Ovary (tissue), 9 donors: Measurements from ENCODE around the gene BAIAP2L1. TPM values are rescaled to one million over a fixed set of nuclear protein-coding genes. Genes with fewer than 3 reads are reported as not detected.
"Not testable (repeated sequence)": the region's sequence is repeated elsewhere in the genome, so short reads cannot be mapped to it uniquely, and the experiment has no call there.

Experiments used
- DNase-seq, 5 donors: peaks; one replicate each; pipeline ENCODE4 v3.0.0-alpha.2; 2019 to 2020
- H3K27ac ChIP-seq, 2 donors: fragments of 200-600 bp; one replicate each; pipeline versions ENCODE4 v1.5.1 to v1.8.0; 2019 to 2022
- H3K27me3 ChIP-seq: fragments of 200-600 bp; one replicate; pipeline ENCODE4 v1.8.0; 2022
- H3K36me3 ChIP-seq: fragments of 200-600 bp; sonication (generic); one replicate; pipeline ENCODE4 v1.5.1; 2019
- H3K4me1 ChIP-seq: one replicate; pipeline ENCODE4 v1.8.1; 2013; ENCODE audit warnings: mild to moderate bottlenecking, moderate library complexity; ENCODE audit not compliant: insufficient read depth
- H3K4me3 ChIP-seq: fragments of 200-600 bp; sonication (generic); one replicate; pipeline ENCODE4 v1.5.1; 2017
- H3K9me3 ChIP-seq, 2 donors: fragments of 200-600 bp in 1 of 2; sonication (generic) in 1 of 2; one replicate each; pipeline versions ENCODE4 v1.5.1 to v1.8.1; 2013 to 2019; ENCODE audit warnings: mild to moderate bottlenecking in 1 of 2, moderate library complexity in 1 of 2
- EP300 ChIP-seq: sonication (generic); formaldehyde crosslinking; IDR thresholded peaks from one replicate; pipeline ENCODE4 v1.6.1; 2017; ENCODE audit warnings: antibody characterized with exemption
- POLR2A ChIP-seq: fragments of 450-650 bp; IDR thresholded peaks from one replicate; pipeline ENCODE4 v1.6.1; 2017; ENCODE audit warnings: antibody characterized with exemption, mild to moderate bottlenecking, moderate library complexity
- WGBS, 3 donors: extraction: QIAGEN DNeasy Blood & Tissue Kit in 1 of 3; methylation state at CpG; one replicate each; pipeline versions ENCODE4 v1.1.5 to v1.1.7; 2013 to 2017; 5-methylcytosine and 5-hydroxymethylcytosine counted together
- intact Hi-C, 4 donors: fragments of 100-400 bp; cut with DNase I; formaldehyde crosslinking; loops; one replicate each; pipeline versions ENCODE4 v1.11.0 to v1.15.1; 2022 to 2023
- polyA plus RNA-seq, 2 donors: library from polyadenylated mRNA; stranded (reverse); fragments of 200-250 nt in 1 of 2; fragments of 350-450 nt in 1 of 2; fragmentation: Illumina TruSeq in 1 of 2; extraction: RNeasy Lipid Tissue Mini Kit (QIAGEN cat#74804) in 1 of 2; gene quantifications; one replicate each; pipeline ENCODE4 v1.2.3, GENCODE V29; 2013 to 2014
- total RNA-seq, 7 donors: library from RNA; depleted of rRNA in 2 of 7; stranded (reverse); fragments of >200 nt in 2 of 7; fragmentation: NEBNext Ultra II Directional in 3 of 7; extraction: Animal tissue kit (Norgen Biotek cat#: 25700) in 3 of 7; gene quantifications; one replicate each; pipeline versions ENCODE4 v1.1.0 to v1.2.4, GENCODE V29; 2016 to 2023
- TF ChIP-seq, protein P1 (sequence below), 3 donors: fragments of 450-650 bp in 2 of 3; fragments of 200-600 bp in 1 of 3; IDR thresholded peaks; one replicate each; pipeline versions ENCODE4 v1.5.1 to v1.8.0; 2016 to 2022; ENCODE audit warnings: antibody characterized with exemption in 3 of 3, mild to moderate bottlenecking in 1 of 3
- donor health status: DM: no; HTN: no; CAD: no; lungs with moderate emphysema.
- donor health status: DM: no; HTN: no; CAD: no.
- donor health status: Bipolar disorder and iron deficiency.
- donor health status: DM: yes; HTN: yes; CAD: no.
- donor health status: DM: no; HTN: no; CAD: no.
- donor health status: DM: yes; HTN: yes; CAD: no.

The BAIAP2L1 gene
- total and polyA plus RNA-seq, 9 donors: 0.73 to 7.9 (median 1.9) TPM

DNA sequence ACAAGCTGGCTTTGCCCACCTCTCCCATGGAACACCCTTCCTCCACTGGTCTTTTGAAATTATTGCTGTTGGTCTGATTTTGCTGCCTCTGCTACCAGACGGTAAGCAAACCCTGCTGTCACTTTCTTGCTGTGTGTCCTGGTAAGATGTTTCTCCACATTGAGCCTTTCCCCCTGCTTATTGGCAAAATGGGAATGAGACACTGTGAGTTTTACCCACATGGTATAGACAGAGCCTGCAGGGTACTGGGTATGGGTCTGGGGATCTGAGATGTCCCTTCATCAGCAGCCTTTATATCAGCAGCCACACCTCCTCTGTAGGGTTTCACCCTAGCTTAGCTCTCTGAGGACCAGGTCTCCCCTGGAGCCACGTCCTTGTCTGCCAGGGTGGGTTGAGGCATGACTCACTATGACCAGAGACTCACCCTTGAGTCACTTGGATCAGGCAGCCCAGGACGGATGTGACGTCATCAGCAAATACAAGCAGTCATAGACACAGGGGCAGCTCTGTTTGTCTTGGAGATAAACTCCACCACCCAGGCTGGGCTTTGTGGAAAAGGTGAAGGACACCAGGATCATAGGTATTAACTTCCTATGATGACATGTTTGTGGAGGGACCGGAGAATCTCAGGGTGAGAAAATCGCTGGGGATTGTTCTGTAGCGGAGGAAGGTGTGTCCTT is 17.9 kb upstream of the BAIAP2L1 start:
- H3K4me1 ChIP-seq: no peaks in the 10 kb centered on the region
- H3K4me3 ChIP-seq: no peak overlapping the region
- intact Hi-C loops: no loop called here
- no peaks in the 10 kb centered on the region for H3K36me3 ChIP-seq
- H3K27ac ChIP-seq: no peak overlapping the region
- WGBS, 3 donors: 51 to 59% (median 54%) methylated on average over 7 of the region's 7 CpGs
- H3K27me3 ChIP-seq: no peaks in the 10 kb centered on the region
- DNase-seq: no peak
- TF ChIP-seq, protein P1, sequence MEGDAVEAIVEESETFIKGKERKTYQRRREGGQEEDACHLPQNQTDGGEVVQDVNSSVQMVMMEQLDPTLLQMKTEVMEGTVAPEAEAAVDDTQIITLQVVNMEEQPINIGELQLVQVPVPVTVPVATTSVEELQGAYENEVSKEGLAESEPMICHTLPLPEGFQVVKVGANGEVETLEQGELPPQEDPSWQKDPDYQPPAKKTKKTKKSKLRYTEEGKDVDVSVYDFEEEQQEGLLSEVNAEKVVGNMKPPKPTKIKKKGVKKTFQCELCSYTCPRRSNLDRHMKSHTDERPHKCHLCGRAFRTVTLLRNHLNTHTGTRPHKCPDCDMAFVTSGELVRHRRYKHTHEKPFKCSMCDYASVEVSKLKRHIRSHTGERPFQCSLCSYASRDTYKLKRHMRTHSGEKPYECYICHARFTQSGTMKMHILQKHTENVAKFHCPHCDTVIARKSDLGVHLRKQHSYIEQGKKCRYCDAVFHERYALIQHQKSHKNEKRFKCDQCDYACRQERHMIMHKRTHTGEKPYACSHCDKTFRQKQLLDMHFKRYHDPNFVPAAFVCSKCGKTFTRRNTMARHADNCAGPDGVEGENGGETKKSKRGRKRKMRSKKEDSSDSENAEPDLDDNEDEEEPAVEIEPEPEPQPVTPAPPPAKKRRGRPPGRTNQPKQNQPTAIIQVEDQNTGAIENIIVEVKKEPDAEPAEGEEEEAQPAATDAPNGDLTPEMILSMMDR (IDR thresholded peaks at IDR 0.05): no peak
- no peak for TF ChIP-seq POLR2A
- no peak for TF ChIP-seq EP300
- H3K9me3 ChIP-seq: no peaks in the 10 kb centered on the region

GRCh38 chr7:98418271-98418635 is 17.4 kb upstream of the BAIAP2L1 start:
- H3K9me3 ChIP-seq: no peaks in the 10 kb centered on the region
- TF ChIP-seq, protein P1 (IDR thresholded peaks at IDR 0.05): no peak
- TF ChIP-seq POLR2A: no peak
- TF ChIP-seq EP300: no peak
- DNase-seq: no peak
- intact Hi-C loops: no loop called here
- WGBS, 3 donors: 86 to 89% (median 89%) methylated on average over 7 of the region's 7 CpGs
- no peak overlapping the region for H3K27ac ChIP-seq
- H3K4me3 ChIP-seq: no peak overlapping the region
- no peaks in the 10 kb centered on the region for H3K27me3 ChIP-seq
- H3K4me1 ChIP-seq: no peaks in the 10 kb centered on the region
- H3K36me3 ChIP-seq: no peaks in the 10 kb centered on the region

- DNase-seq, H3K27ac ChIP-seq, H3K27me3 ChIP-seq, H3K9me3 ChIP-seq, H3K4me3 ChIP-seq, intact Hi-C loops, H3K4me1 ChIP-seq, H3K36me3 ChIP-seq: not testable (repeated sequence)
- WGBS, 3 donors: 65 to 70% (median 68%) methylated on average over 12 of the region's 12 CpGs
Observed at GRCh38 chr7:98417604-98418270, 16.8 kb upstream of the BAIAP2L1 start.

DNA sequence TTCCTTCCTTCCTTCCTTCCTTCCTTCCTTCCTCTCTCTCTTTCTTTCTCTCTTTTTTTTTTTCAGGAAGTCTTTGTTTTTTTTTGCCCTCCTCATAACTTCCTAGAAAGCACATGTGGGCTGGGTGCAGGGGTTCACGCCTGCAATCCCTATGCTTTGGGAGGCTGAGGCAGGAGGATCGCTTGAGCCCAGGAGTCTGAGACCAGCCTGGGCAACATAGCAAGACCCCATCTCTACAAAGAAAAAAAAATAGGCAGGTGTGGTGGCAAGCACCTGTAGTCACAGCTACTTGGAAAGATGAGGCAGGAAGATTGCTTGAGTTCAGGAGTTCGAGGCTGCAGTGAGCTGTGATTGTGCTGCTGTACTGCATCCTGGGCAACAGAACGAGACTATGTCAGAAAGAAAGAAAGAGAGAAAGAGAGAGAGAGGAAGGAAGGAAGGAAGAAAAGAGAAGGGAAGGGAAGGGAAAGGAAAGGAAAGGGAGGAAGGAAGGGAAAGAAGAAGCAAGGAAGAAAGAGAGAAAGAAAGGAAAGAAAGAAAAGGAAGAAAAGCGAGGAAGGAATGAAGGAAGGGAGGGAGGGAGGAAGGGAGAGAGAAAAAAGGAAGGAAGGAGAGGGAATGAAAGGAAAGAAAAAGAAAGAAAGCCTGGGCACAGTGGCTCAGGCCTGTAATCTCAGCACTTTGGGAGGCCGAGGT is 13.5 kb upstream of the BAIAP2L1 start:
- no peaks in the 10 kb centered on the region for H3K4me1 ChIP-seq
- intact Hi-C loops: no loop called here
- WGBS, 3 donors: 89 to 93% (median 92%) methylated on average over 6 of the region's 6 CpGs
- H3K4me3 ChIP-seq: no peak overlapping the region
- no peak overlapping the region for H3K27ac ChIP-seq
- DNase-seq: no peak
- TF ChIP-seq EP300 (no peak), POLR2A (no peak)
- TF ChIP-seq, protein P1 (IDR thresholded peaks at IDR 0.05): no peak
- H3K9me3 ChIP-seq: no peaks in the 10 kb centered on the region
- no peaks in the 10 kb centered on the region for H3K27me3 ChIP-seq
- H3K36me3 ChIP-seq: no peaks in the 10 kb centered on the region

- DNase-seq, intact Hi-C loops, H3K27me3 ChIP-seq, H3K4me3 ChIP-seq, H3K36me3 ChIP-seq, H3K4me1 ChIP-seq, H3K9me3 ChIP-seq, H3K27ac ChIP-seq: not testable (repeated sequence)
- WGBS, 3 donors: 86 to 90% (median 87%) methylated on average over 6 of the region's 6 CpGs
Observed at GRCh38 chr7:98413655-98414054, 12.8 kb upstream of the BAIAP2L1 start.
